ENCODE data around the gene PLK1.
"Not testable (repeated sequence)": the region's sequence is repeated elsewhere in the genome, so short reads cannot be mapped to it uniquely, and the experiment has no call there.

PLK1 gene

DNA sequence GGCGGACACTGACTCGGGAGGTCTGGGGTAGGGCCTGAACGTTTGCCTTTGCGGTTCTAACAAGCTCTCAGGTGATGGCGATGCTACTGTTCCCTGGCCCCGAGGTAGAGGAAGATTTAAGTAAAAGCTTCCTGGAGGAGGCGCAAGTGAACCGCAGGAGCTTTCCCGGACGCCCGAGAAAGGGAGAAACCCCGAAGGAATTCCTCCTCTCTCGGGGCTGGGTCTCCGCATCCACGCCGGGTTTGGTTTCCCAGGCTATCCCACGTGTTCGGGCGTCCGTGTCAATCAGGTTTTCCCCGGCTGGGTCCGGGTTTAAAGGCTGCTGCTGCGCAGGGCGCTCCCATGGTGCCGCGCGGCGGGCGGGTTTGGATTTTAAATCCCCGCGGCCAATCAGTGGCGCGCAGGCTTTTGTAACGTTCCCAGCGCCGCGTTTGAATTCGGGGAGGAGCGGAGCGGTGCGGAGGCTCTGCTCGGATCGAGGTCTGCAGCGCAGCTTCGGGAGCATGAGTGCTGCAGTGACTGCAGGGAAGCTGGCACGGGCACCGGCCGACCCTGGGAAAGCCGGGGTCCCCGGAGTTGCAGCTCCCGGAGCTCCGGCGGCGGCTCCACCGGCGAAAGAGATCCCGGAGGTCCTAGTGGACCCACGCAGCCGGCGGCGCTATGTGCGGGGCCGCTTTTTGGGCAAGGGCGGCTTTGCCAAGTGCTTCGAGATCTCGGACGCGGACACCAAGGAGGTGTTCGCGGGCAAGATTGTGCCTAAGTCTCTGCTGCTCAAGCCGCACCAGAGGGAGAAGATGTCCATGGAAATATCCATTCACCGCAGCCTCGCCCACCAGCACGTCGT, at the start of gene PLK1:
Gene PLK1, plus strand, starts transcription at position 460 of the 844 bp plus-strand sequence. Its CDS starts 44 bp downstream, at position 504.
- TF ChIP-seq CSDC2 (CRISPR knock-in tag; IDR thresholded peaks at IDR 0.05) (no peak), ZNF8 (CRISPR knock-in tag; IDR thresholded peaks at IDR 0.05) (no peak), ZC3H10 (CRISPR knock-in tag; IDR thresholded peaks at IDR 0.05) (no peak), PPARA (CRISPR knock-in tag; IDR thresholded peaks at IDR 0.05; ENCODE audit: borderline replicate concordance) (no peak), GLIS3 (CRISPR knock-in tag; IDR thresholded peaks at IDR 0.05) (no peak)
- TF ChIP-seq, protein P1, sequence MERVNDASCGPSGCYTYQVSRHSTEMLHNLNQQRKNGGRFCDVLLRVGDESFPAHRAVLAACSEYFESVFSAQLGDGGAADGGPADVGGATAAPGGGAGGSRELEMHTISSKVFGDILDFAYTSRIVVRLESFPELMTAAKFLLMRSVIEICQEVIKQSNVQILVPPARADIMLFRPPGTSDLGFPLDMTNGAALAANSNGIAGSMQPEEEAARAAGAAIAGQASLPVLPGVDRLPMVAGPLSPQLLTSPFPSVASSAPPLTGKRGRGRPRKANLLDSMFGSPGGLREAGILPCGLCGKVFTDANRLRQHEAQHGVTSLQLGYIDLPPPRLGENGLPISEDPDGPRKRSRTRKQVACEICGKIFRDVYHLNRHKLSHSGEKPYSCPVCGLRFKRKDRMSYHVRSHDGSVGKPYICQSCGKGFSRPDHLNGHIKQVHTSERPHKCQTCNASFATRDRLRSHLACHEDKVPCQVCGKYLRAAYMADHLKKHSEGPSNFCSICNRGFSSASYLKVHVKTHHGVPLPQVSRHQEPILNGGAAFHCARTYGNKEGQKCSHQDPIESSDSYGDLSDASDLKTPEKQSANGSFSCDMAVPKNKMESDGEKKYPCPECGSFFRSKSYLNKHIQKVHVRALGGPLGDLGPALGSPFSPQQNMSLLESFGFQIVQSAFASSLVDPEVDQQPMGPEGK (CRISPR knock-in tag; IDR thresholded peaks at IDR 0.05; ENCODE audit: borderline replicate concordance), result no peak
- ATAC-seq, result peak; percentile 97

DNA sequence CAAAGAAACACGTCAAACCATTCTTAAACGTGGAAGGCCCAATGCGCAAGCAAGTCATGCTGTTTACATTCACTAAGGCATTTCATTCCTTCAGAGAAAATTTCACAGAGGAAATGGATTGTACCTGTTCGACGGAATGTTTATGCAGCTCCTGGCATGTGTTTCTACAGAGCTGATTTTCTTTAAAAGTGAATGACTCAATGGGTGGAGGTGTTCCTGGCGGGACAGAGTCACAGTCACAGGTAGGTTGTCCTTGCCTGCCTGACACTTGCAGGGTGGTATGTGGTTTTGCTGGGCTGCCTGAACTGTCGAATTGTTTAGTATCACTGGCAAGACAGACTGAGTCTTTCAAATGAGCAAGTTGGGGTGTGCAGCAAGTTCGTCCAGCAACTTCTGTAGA, 49.2 kb upstream of the PLK1 start:
- no peak for ATAC-seq
- TF ChIP-seq, protein P2, sequence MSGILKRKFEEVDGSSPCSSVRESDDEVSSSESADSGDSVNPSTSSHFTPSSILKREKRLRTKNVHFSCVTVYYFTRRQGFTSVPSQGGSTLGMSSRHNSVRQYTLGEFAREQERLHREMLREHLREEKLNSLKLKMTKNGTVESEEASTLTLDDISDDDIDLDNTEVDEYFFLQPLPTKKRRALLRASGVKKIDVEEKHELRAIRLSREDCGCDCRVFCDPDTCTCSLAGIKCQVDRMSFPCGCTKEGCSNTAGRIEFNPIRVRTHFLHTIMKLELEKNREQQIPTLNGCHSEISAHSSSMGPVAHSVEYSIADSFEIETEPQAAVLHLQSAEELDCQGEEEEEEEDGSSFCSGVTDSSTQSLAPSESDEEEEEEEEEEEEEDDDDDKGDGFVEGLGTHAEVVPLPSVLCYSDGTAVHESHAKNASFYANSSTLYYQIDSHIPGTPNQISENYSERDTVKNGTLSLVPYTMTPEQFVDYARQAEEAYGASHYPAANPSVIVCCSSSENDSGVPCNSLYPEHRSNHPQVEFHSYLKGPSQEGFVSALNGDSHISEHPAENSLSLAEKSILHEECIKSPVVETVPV (CRISPR knock-in tag; IDR thresholded peaks at IDR 0.05), result no peak
- TF ChIP-seq OSR1 (CRISPR knock-in tag; IDR thresholded peaks at IDR 0.05) (no peak), ZNF8 (CRISPR knock-in tag; IDR thresholded peaks at IDR 0.05) (no peak), GLIS3 (CRISPR knock-in tag; IDR thresholded peaks at IDR 0.05) (no peak), TCF4 (CRISPR knock-in tag; IDR thresholded peaks at IDR 0.05; ENCODE audit: borderline replicate concordance) (no peak), ISL1 (CRISPR knock-in tag; IDR thresholded peaks at IDR 0.05) (no peak), RARB (CRISPR knock-in tag; IDR thresholded peaks at IDR 0.05) (no peak), BACH2 (CRISPR knock-in tag; IDR thresholded peaks at IDR 0.05; ENCODE audit: borderline replicate concordance) (no peak), TOX (CRISPR knock-in tag; IDR thresholded peaks at IDR 0.05; ENCODE audit: borderline replicate concordance) (no peak), ZNF565 (CRISPR knock-in tag; conservative IDR thresholded peaks at IDR 0.05; ENCODE audit: low read depth) (no peak), ZC3H10 (CRISPR knock-in tag; IDR thresholded peaks at IDR 0.05) (no peak), CSDC2 (CRISPR knock-in tag; IDR thresholded peaks at IDR 0.05) (no peak), PPARA (CRISPR knock-in tag; IDR thresholded peaks at IDR 0.05; ENCODE audit: borderline replicate concordance) (no peak), ZFP3 (CRISPR knock-in tag; IDR thresholded peaks at IDR 0.05) (no peak), ZNF70 (CRISPR knock-in tag; IDR thresholded peaks at IDR 0.05) (no peak)
- TF ChIP-seq, protein P3, sequence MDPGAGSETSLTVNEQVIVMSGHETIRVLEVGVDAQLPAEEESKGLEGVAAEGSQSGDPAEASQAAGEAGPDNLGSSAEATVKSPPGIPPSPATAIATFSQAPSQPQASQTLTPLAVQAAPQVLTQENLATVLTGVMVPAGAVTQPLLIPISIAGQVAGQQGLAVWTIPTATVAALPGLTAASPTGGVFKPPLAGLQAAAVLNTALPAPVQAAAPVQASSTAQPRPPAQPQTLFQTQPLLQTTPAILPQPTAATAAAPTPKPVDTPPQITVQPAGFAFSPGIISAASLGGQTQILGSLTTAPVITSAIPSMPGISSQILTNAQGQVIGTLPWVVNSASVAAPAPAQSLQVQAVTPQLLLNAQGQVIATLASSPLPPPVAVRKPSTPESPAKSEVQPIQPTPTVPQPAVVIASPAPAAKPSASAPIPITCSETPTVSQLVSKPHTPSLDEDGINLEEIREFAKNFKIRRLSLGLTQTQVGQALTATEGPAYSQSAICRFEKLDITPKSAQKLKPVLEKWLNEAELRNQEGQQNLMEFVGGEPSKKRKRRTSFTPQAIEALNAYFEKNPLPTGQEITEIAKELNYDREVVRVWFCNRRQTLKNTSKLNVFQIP (CRISPR knock-in tag; IDR thresholded peaks at IDR 0.05; ENCODE audit: borderline replicate concordance, low read depth), result no peak
- TF ChIP-seq, protein P4, sequence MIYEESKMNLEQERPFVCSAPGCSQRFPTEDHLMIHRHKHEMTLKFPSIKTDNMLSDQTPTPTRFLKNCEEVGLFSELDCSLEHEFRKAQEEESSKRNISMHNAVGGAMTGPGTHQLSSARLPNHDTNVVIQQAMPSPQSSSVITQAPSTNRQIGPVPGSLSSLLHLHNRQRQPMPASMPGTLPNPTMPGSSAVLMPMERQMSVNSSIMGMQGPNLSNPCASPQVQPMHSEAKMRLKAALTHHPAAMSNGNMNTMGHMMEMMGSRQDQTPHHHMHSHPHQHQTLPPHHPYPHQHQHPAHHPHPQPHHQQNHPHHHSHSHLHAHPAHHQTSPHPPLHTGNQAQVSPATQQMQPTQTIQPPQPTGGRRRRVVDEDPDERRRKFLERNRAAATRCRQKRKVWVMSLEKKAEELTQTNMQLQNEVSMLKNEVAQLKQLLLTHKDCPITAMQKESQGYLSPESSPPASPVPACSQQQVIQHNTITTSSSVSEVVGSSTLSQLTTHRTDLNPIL (CRISPR knock-in tag; IDR thresholded peaks at IDR 0.05; ENCODE audit: low read depth), result no peak

DNA sequence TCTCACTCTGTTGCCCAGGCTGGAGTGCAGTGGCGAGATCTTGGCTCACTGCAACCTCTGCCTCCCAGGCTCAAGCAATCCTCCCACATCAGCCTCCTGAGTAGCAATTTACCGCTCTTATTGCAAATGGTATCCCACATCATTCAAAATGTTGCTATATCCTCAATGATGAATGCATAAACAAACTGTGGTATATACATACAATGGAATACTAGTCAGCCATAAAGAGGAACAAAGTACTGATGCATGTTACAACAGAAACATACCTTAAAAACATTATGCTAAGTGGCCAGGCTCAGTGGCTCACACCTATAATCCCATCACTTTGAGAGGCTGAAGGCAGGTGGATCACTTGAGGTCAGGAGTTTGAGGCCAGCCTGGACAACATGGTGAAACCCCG, 46.8 kb upstream of the PLK1 start:
- not testable (repeated sequence) for ATAC-seq
- peak; percentile 65; the same call in 1 of the 2 replicates for TF ChIP-seq ZNF8 (CRISPR knock-in tag; IDR thresholded peaks at IDR 0.05)

DNA sequence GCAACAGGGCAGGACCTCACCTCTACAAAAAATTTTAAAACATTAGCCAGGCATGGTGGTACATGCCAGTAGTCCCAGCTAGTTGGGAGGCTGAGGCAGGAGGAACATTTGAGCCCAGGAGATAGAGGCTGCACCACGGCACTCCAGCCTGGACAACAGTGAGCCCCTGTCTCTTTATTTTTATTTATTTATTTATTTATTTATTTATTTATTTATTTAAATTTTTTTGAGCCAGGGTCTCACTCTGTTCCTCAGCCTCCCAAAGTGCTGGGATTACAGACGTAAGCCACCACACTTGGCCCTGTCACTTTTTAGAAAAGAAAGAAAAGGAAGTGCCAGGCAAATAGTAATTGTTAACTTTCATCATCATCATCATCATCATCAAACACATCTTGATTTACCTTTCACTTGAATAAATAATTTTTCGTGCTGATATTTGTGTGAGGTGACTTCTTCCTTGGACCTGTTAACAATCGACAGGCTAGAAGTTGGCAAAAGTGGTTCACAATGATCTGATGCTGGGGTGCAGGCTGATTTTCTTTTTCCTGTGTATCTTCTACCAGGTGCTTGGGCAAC, 44.1 kb upstream of the PLK1 start:
- no peak for ATAC-seq
- no peak for TF ChIP-seq ZNF70 (CRISPR knock-in tag; IDR thresholded peaks at IDR 0.05)
- TF ChIP-seq, protein P3 (CRISPR knock-in tag; IDR thresholded peaks at IDR 0.05; ENCODE audit: borderline replicate concordance, low read depth), result no peak
- TF ChIP-seq, protein P5, sequence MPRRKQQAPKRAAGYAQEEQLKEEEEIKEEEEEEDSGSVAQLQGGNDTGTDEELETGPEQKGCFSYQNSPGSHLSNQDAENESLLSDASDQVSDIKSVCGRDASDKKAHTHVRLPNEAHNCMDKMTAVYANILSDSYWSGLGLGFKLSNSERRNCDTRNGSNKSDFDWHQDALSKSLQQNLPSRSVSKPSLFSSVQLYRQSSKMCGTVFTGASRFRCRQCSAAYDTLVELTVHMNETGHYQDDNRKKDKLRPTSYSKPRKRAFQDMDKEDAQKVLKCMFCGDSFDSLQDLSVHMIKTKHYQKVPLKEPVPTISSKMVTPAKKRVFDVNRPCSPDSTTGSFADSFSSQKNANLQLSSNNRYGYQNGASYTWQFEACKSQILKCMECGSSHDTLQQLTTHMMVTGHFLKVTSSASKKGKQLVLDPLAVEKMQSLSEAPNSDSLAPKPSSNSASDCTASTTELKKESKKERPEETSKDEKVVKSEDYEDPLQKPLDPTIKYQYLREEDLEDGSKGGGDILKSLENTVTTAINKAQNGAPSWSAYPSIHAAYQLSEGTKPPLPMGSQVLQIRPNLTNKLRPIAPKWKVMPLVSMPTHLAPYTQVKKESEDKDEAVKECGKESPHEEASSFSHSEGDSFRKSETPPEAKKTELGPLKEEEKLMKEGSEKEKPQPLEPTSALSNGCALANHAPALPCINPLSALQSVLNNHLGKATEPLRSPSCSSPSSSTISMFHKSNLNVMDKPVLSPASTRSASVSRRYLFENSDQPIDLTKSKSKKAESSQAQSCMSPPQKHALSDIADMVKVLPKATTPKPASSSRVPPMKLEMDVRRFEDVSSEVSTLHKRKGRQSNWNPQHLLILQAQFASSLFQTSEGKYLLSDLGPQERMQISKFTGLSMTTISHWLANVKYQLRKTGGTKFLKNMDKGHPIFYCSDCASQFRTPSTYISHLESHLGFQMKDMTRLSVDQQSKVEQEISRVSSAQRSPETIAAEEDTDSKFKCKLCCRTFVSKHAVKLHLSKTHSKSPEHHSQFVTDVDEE (CRISPR knock-in tag; IDR thresholded peaks at IDR 0.05), result no peak
- TF ChIP-seq CSDC2 (CRISPR knock-in tag; IDR thresholded peaks at IDR 0.05), result no peak
- TF ChIP-seq ZNF565 (CRISPR knock-in tag; conservative IDR thresholded peaks at IDR 0.05; ENCODE audit: low read depth), result no peak
- no peak for TF ChIP-seq ZC3H10 (CRISPR knock-in tag; IDR thresholded peaks at IDR 0.05)
- no peak for TF ChIP-seq ZFP3 (CRISPR knock-in tag; IDR thresholded peaks at IDR 0.05)
- TF ChIP-seq ZFP30 (CRISPR knock-in tag; IDR thresholded peaks at IDR 0.05), result no peak
- TF ChIP-seq, protein P4 (CRISPR knock-in tag; IDR thresholded peaks at IDR 0.05; ENCODE audit: low read depth), result no peak
- no peak for TF ChIP-seq TCF4 (CRISPR knock-in tag; IDR thresholded peaks at IDR 0.05; ENCODE audit: borderline replicate concordance)
- no peak for TF ChIP-seq SNAI2 (CRISPR knock-in tag; IDR thresholded peaks at IDR 0.05)
